IMR-90 (cell line): ENCODE results near the gene OMG. TPM values are rescaled to one million over a fixed set of nuclear protein-coding genes. Genes with fewer than 3 reads are reported as not detected.

Experiments used
- ATAC-seq: fragments of 200-7000 bp; cut with Tn5 transposase; 2 replicates; pipeline ENCODE4 v1.9.1; 2020; ENCODE audit warnings: low read depth, mild to moderate bottlenecking, moderate library complexity
- BruUV-seq: library from RNA; stranded (reverse); fragments of 400-500 nt; replicated peaks from 2 replicates; lab custom pipeline; 2021; lab: Mats Ljungman, UMichigan
- CTCF ChIA-PET: fragments of 300-600 bp; formaldehyde crosslinking; extraction: SDS; loops from one replicate; lab custom pipeline; 2021; ENCODE audit warnings: antibody characterized with exemption; lab: Yijun Ruan, JAX
- POLR2A ChIA-PET: fragments of 300-600 bp; sonication (Branson Sonifier 250); formaldehyde crosslinking; loops from one replicate; lab custom pipeline; 2022; ENCODE audit warnings: antibody characterized with exemption; ENCODE audit not compliant: unreplicated experiment; lab: Charles Lee
- DNase-seq: peaks from one replicate; pipeline ENCODE4 v3.0.0; 2013
- H2AFZ ChIP-seq: replicated peaks from 2 replicates; pipeline ENCODE3; 2013; ENCODE audit warnings: low read length, mild to moderate bottlenecking; ENCODE audit not compliant: poor library complexity
- H2AK5ac ChIP-seq: 2 replicates; pipeline ENCODE4 v1.6.1; 2013; ENCODE audit warnings: low read depth, low read length, inconsistent platforms
- H2AK9ac ChIP-seq: replicated peaks from 2 replicates; pipeline ENCODE3; 2013; ENCODE audit warnings: mild to moderate bottlenecking, low read depth, low read length, moderate library complexity; ENCODE audit not compliant: poor library complexity
- H2BK120ac ChIP-seq: 2 replicates; pipeline ENCODE4 v1.6.1; 2013; ENCODE audit warnings: low read depth, low read length, inconsistent platforms
- H2BK15ac ChIP-seq: 3 replicates; pipeline ENCODE4 v1.6.1; 2013; ENCODE audit warnings: low read depth, low read length, inconsistent platforms
- H2BK20ac ChIP-seq: 2 replicates; pipeline ENCODE4 v1.6.1; 2013; ENCODE audit warnings: low read depth, mild to moderate bottlenecking, inconsistent platforms, low read length, moderate library complexity
- H2BK5ac ChIP-seq: 2 replicates; pipeline ENCODE4 v1.6.1; 2013; ENCODE audit warnings: mild to moderate bottlenecking, low read depth, low read length, inconsistent platforms; ENCODE audit not compliant: poor library complexity, severe bottlenecking
- H3K14ac ChIP-seq: replicated peaks from 2 replicates; pipeline ENCODE4 v1.6.1; 2013; ENCODE audit warnings: low read depth, low read length, inconsistent platforms
- H3K18ac ChIP-seq: 2 replicates; pipeline ENCODE4 v1.6.1; 2013; ENCODE audit warnings: low read depth, low read length, control low read depth
- H3K23ac ChIP-seq: 2 replicates; pipeline ENCODE4 v1.6.1; 2013; ENCODE audit warnings: low read depth, low read length, inconsistent platforms
- H3K27ac ChIP-seq: 2 replicates; pipeline ENCODE4 v1.5.1; 2013; ENCODE audit warnings: mild to moderate bottlenecking, control low read depth, low read length; ENCODE audit not compliant: insufficient read depth
- H3K27me3 ChIP-seq: 2 replicates; pipeline ENCODE4 v1.6.1; 2013; ENCODE audit warnings: low read length; ENCODE audit not compliant: control insufficient read depth, insufficient read depth
- H3K36me3 ChIP-seq: 2 replicates; pipeline ENCODE4 v1.6.1; 2013; ENCODE audit warnings: low read length, mixed read lengths; ENCODE audit not compliant: control insufficient read depth, insufficient read depth
- H3K4ac ChIP-seq: 2 replicates; pipeline ENCODE4 v1.6.1; 2013; ENCODE audit warnings: low read depth, low read length, inconsistent platforms
- H3K4me1 ChIP-seq: 2 replicates; pipeline ENCODE4 v1.6.1; 2013; ENCODE audit warnings: low read length, mixed read lengths; ENCODE audit not compliant: control insufficient read depth, insufficient read depth
- H3K4me2 ChIP-seq: 2 replicates; pipeline ENCODE4 v1.6.1; 2013; ENCODE audit warnings: low read depth, mild to moderate bottlenecking, control low read depth, low read length, moderate library complexity
- H3K4me3 ChIP-seq: 2 replicates; pipeline ENCODE4 v1.5.1; 2013; ENCODE audit warnings: low read depth, mild to moderate bottlenecking, control low read depth, low read length, moderate library complexity; ENCODE audit not compliant: insufficient read depth
- H3K56ac ChIP-seq: 2 replicates; pipeline ENCODE4 v1.6.1; 2013; ENCODE audit warnings: low read length, inconsistent platforms; ENCODE audit not compliant: insufficient read depth; ENCODE audit errors: extremely low read depth
- H3K79me1 ChIP-seq, 2 experiments: 2 replicates each; pipeline ENCODE4 v1.6.1; 2013; ENCODE audit warnings: low read length in 2 of 2, inconsistent platforms in 1 of 2, low read depth in 1 of 2
- H3K9ac ChIP-seq: 2 replicates; pipeline ENCODE4 v1.6.1; 2013; ENCODE audit warnings: low read depth, low read length, control low read depth
- H3K9me1 ChIP-seq: 2 replicates; pipeline ENCODE4 v1.6.1; 2013; ENCODE audit warnings: low read length, inconsistent platforms; ENCODE audit not compliant: insufficient read depth
- H3K9me3 ChIP-seq: 2 replicates; pipeline ENCODE4 v1.6.1; 2013; ENCODE audit warnings: low read length; ENCODE audit not compliant: control insufficient read depth, insufficient read depth
- H4K20me1 ChIP-seq: 2 replicates; pipeline ENCODE4 v1.6.1; 2013; ENCODE audit warnings: low read length, inconsistent platforms; ENCODE audit not compliant: insufficient read depth
- H4K5ac ChIP-seq: 2 replicates; pipeline ENCODE4 v1.6.1; 2013; ENCODE audit warnings: mild to moderate bottlenecking, low read depth, low read length, control low read depth
- H4K8ac ChIP-seq, 2 experiments: 2 replicates each; pipeline ENCODE4 v1.6.1; 2013; ENCODE audit warnings: low read depth in 2 of 2, low read length in 2 of 2, control low read depth in 1 of 2, inconsistent platforms in 1 of 2
- H4K91ac ChIP-seq: 2 replicates; pipeline ENCODE4 v1.6.1; 2013; ENCODE audit warnings: low read depth, low read length, inconsistent platforms; ENCODE audit not compliant: insufficient read depth
- SMC3 ChIP-seq: fragments of 150-350 bp; IDR thresholded peaks from 2 replicates; pipeline ENCODE4 v1.6.1; 2016; ENCODE audit warnings: low read depth, mild to moderate bottlenecking, antibody characterized with exemption, low read length, moderate library complexity
- WGBS, 2 experiments: methylation state at CpG; one replicate each; pipeline versions ENCODE4 v1.1.5 to v1.1.7; 2013; ENCODE audit warnings: missing lambda C conversion rate in 2 of 2; ENCODE audit not compliant: insufficient read length in 1 of 2; ENCODE audit errors: extremely low coverage in 2 of 2; 5-methylcytosine and 5-hydroxymethylcytosine counted together
- dilution Hi-C: fragments of 300-500 bp; cut with HindIII; formaldehyde crosslinking; loops from one replicate; pipeline ENCODE4 v1.14.3; 2018; ENCODE audit warnings: low sequenced_read_pairs; ENCODE audit not compliant: unreplicated experiment
- in situ Hi-C: fragments of 300-500 bp; cut with MboI; formaldehyde crosslinking; loops from 3 replicates; pipeline ENCODE4 v1.14.3; 2019; ENCODE audit warnings: low sequenced_read_pairs, inconsistent platforms, mixed read lengths
- intact Hi-C: fragments of 100-400 bp; cut with micrococcal nuclease; formaldehyde crosslinking; loops from 2 replicates; pipeline ENCODE4 v1.10.0; 2022
- polyA plus RNA-seq, 3 experiments: library from polyadenylated mRNA; depleted of rRNA; stranded (reverse); fragments of >200 nt; gene quantifications; 2 replicates each; pipeline ENCODE4 v1.2.3, GENCODE V29; 2012; ENCODE audit warnings: low replicate concordance in 1 of 3
- total RNA-seq: library from RNA; depleted of rRNA; stranded (reverse); fragments of >200 nt; gene quantifications from 2 replicates; pipeline ENCODE4 v1.2.3, GENCODE V29; 2012

The OMG gene
- total and polyA plus RNA-seq, 2 of the 4 experiments (the other 2 are of a cell fraction): 0.18 TPM; not detected in 1

- H3K4me2 ChIP-seq: no peak overlapping the region
- no peak overlapping the region for H3K18ac ChIP-seq
- H4K91ac ChIP-seq: no peak overlapping the region
- no peak for TF ChIP-seq SMC3
- ATAC-seq: no peak
- H3K4ac ChIP-seq: no peak overlapping the region
- no peak overlapping the region for H2BK20ac ChIP-seq
- H3K4me3 ChIP-seq: no peak overlapping the region
- no peak overlapping the region for H2BK15ac ChIP-seq
- no peak overlapping the region for H2AFZ ChIP-seq
- WGBS, 2 experiments: no CpG with 5 or more reads among the region's 7 CpGs
- no peak overlapping the region for H3K27ac ChIP-seq
- DNase-seq: no peak
- H4K8ac ChIP-seq: no peak overlapping the region
- BruUV-seq: no TSS peak
- H3K79me1 ChIP-seq: peaks cover 10 to 40% of the 10 kb centered on the region in 2 experiments; a peak in 3 of 4 replicates
- CTCF ChIA-PET: no interaction called here
- H3K9me3 ChIP-seq: no peaks in the 10 kb centered on the region
- no peaks in the 10 kb centered on the region; the same call in 1 of the 2 replicates for H3K36me3 ChIP-seq
- H4K5ac ChIP-seq: no peak overlapping the region
- H3K14ac ChIP-seq: no peak overlapping the region
- peaks cover 2% of the 10 kb centered on the region; the same call in 1 of the 2 replicates for H3K4me1 ChIP-seq
- no peak overlapping the region for H3K56ac ChIP-seq
- dilution Hi-C loops (no loop called here), intact Hi-C loops (no loop called here), in situ Hi-C loops (no loop called here)
- H3K27me3 ChIP-seq: no peaks in the 10 kb centered on the region
- no peak overlapping the region for H2BK5ac ChIP-seq
- H4K20me1 ChIP-seq: no peaks in the 10 kb centered on the region; the same call in 1 of the 2 replicates
- no peak overlapping the region for H2BK120ac ChIP-seq
- H2AK5ac ChIP-seq: no peak overlapping the region
- H3K9me1 ChIP-seq: no peaks in the 10 kb centered on the region; the same call in none of the 2 replicates
- no peak overlapping the region for H2AK9ac ChIP-seq
- H3K23ac ChIP-seq: no peak overlapping the region
- H3K9ac ChIP-seq: no peak overlapping the region
- POLR2A ChIA-PET: no interaction called here
These were observed 13.8 kb upstream of the OMG start for GRCh38 chr17:31310886-31311285.
